Testis (tissue), 2 donors: ENCODE results near the gene ETFA.

Experiments
- POLR2A ChIP-seq: fragments of 450-650 bp; IDR thresholded peaks from one replicate; pipeline ENCODE4 v1.6.1; 2017; ENCODE audit warnings: antibody characterized with exemption, mild to moderate bottlenecking, moderate library complexity
- TF ChIP-seq, protein P1 (sequence below), 3 experiments: fragments of 450-650 bp in 2 of 3; fragments of 200-600 bp in 1 of 3; sonication (generic) in 1 of 3; IDR thresholded peaks; one replicate each; pipeline ENCODE4 v1.5.1; 2016 to 2019; ENCODE audit warnings: antibody characterized with exemption in 3 of 3, mild to moderate bottlenecking in 2 of 3, moderate library complexity in 1 of 3

DNA sequence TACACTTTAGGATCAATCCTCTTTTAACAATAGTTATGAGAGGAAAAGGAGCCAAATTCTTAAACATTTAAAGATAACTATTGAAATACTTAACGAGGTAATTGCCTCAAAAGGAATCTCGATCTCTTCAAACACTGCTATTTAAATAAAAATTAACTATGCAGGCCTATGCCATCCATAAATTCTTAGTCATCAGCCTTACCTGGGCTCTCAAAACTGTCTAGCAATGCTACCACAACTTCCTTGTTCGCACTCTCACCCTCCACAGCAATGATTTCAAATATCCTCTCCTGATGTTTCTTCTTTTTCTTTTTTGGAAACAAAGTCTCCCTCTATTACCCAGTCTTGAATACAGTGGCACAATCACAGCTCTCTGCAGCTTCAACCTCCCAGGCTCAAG is 12.3 kb downstream of the ETFA start:
- TF ChIP-seq, protein P1, sequence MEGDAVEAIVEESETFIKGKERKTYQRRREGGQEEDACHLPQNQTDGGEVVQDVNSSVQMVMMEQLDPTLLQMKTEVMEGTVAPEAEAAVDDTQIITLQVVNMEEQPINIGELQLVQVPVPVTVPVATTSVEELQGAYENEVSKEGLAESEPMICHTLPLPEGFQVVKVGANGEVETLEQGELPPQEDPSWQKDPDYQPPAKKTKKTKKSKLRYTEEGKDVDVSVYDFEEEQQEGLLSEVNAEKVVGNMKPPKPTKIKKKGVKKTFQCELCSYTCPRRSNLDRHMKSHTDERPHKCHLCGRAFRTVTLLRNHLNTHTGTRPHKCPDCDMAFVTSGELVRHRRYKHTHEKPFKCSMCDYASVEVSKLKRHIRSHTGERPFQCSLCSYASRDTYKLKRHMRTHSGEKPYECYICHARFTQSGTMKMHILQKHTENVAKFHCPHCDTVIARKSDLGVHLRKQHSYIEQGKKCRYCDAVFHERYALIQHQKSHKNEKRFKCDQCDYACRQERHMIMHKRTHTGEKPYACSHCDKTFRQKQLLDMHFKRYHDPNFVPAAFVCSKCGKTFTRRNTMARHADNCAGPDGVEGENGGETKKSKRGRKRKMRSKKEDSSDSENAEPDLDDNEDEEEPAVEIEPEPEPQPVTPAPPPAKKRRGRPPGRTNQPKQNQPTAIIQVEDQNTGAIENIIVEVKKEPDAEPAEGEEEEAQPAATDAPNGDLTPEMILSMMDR (IDR thresholded peaks at IDR 0.05), result no peak
- no peak for TF ChIP-seq POLR2A
